Upper lobe of right lung (tissue), 1 donor: ENCODE measurements around the gene SLC23A3. TPM values are rescaled to one million over a fixed set of nuclear protein-coding genes. Genes with fewer than 3 reads are reported as not detected.

Source experiments
- ATAC-seq: fragments of 200-7000 bp; cut with Tn5 transposase; one replicate; pipeline ENCODE4 v1.9.1; 2020; ENCODE audit warnings: mild to moderate bottlenecking, moderate library complexity
- DNase-seq: peaks from one replicate; pipeline ENCODE4 v3.0.0-alpha.2; 2020
- H3K27ac ChIP-seq: fragments of 200-600 bp; one replicate; pipeline ENCODE4 v1.8.0; 2022
- H3K27me3 ChIP-seq: fragments of 200-600 bp; one replicate; pipeline ENCODE4 v1.8.0; 2022; ENCODE audit warnings: mild to moderate bottlenecking
- H3K36me3 ChIP-seq: fragments of 200-600 bp; one replicate; pipeline ENCODE4 v1.8.0; 2022
- H3K4me1 ChIP-seq: fragments of 200-600 bp; one replicate; pipeline ENCODE4 v1.8.0; 2022
- H3K4me3 ChIP-seq: fragments of 200-600 bp; one replicate; pipeline ENCODE4 v1.8.0; 2022; ENCODE audit warnings: mild to moderate bottlenecking
- H3K9me3 ChIP-seq: fragments of 200-600 bp; one replicate; pipeline ENCODE4 v1.8.0; 2022
- intact Hi-C: fragments of 100-400 bp; cut with DNase I; formaldehyde crosslinking; loops from one replicate; pipeline ENCODE4 v1.11.0; 2022
- total RNA-seq: library from RNA; stranded (reverse); fragmentation: NEBNext Ultra II Directional; extraction: Animal tissue kit (Norgen Biotek cat#: 25700); gene quantifications from one replicate; pipeline ENCODE4 v1.2.1, GENCODE V29; 2021
- TF ChIP-seq, protein P1 (sequence below): fragments of 200-600 bp; IDR thresholded peaks from one replicate; pipeline ENCODE4 v1.8.0; 2022; ENCODE audit warnings: antibody characterized with exemption
- donor health status: DM: no; HTN: yes; CAD: no; lungs with severe emphysema.

SLC23A3 gene
- total RNA-seq, 1 donor from 2014 or later: 3.1 TPM

DNA sequence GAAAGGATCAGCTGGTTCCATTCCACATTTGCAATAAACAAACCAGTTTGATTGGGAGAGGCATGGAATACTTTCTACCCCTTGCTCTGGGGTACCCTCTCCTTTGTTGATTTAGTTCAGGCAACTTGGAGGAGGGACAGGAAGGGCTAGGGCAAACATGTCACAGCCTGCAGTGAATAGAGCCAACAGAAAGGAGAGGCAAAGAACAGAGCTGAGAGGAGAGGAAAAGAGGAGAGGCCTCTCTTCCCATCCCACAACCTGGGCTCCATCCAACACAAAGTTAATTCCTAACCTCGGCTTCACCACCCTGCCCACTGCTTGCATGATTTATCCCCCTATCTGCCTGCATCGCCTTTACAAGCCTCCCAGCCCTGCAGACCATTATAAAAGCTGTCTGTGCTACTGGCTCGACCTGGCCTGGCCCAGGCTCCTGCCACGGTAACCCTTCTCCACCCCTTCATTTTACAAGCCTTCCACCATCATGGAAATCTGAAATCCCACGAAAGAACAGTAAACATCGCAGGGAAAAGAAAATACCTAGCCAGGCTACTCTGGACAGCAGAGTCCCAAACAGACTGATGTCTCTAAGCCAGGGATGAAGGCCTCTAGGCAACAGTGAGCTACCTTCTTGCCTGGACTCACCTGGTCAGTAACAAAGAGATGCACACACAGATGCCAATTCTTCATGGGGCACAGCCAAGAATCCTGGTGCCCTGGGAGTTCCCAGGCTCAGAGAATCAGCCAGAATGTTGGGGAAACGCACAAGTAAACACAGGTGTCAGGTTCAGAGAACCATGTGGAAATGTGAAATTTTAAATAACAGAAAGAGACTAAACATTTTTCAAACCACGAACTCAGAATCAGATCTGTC, 52.8 kb downstream of the SLC23A3 start:
- TF ChIP-seq, protein P1, sequence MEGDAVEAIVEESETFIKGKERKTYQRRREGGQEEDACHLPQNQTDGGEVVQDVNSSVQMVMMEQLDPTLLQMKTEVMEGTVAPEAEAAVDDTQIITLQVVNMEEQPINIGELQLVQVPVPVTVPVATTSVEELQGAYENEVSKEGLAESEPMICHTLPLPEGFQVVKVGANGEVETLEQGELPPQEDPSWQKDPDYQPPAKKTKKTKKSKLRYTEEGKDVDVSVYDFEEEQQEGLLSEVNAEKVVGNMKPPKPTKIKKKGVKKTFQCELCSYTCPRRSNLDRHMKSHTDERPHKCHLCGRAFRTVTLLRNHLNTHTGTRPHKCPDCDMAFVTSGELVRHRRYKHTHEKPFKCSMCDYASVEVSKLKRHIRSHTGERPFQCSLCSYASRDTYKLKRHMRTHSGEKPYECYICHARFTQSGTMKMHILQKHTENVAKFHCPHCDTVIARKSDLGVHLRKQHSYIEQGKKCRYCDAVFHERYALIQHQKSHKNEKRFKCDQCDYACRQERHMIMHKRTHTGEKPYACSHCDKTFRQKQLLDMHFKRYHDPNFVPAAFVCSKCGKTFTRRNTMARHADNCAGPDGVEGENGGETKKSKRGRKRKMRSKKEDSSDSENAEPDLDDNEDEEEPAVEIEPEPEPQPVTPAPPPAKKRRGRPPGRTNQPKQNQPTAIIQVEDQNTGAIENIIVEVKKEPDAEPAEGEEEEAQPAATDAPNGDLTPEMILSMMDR: no peak
- no peak for DNase-seq
- Histone ChIP-seq H3K4me3 (no peak overlapping the region), H3K4me1 (peaks cover 16% of the 10 kb centered on the region), H3K27me3 (no peaks in the 10 kb centered on the region), H3K9me3 (no peaks in the 10 kb centered on the region), H3K27ac (no peak overlapping the region), H3K36me3 (no peaks in the 10 kb centered on the region)
- ATAC-seq: peak; percentile 33
- intact Hi-C loops: no loop called here

DNA sequence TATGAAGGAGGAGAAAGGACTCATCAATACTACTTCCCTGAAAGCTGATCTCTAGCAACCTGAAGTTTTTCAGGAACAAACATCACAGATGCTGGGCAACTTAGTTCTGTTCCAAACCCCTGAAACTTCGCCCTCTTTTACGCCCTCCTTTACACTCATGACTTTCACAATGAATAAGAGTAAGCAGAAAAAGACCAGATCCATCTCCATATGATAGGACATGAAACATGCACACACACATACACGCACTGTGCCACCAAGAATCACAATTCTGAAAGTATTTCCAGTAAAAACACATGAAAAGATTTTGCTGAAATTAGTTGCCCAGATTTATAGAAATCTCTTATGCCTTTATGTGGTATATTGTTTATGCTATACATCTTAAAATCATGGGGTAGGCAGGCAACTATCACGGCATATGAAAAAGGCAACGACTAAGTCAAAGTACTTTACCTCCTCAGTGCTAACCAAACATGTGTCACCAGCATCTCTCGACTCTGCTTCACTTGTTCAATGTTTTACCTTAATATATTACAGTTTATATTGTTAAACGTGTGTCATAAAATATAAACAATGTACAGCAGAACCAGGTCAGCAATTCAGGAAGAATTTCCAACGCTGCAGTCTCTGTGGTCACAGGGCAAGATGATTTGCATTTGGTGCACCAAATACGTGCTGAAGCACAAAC, 57.0 kb downstream of the SLC23A3 start:
- intact Hi-C loops: no loop called here
- Histone ChIP-seq H3K4me1 (peaks cover 29% of the 10 kb centered on the region), H3K9me3 (no peaks in the 10 kb centered on the region), H3K27me3 (no peaks in the 10 kb centered on the region), H3K36me3 (no peaks in the 10 kb centered on the region), H3K27ac (no peak overlapping the region), H3K4me3 (no peak overlapping the region)
- TF ChIP-seq, protein P1: no peak
- DNase-seq: no peak
- no peak for ATAC-seq

DNA sequence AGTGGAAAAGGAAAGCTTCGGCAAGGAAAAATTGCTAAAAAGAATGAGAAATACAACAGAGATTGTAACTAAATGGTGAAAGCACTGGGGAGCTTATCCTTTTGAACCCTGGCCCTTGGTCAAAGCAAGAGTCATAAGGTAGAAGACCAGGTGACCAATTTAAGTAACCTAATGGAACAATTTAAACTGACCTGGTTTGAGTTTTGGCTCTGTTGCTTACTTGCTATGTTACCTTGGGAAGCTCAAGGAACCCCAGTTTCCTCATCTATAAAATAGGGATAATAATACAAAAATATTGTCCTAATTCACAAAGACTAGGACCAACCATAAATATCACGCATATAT, 57.8 kb downstream of the SLC23A3 start:
- H3K9me3 ChIP-seq: no peaks in the 10 kb centered on the region
- peaks cover 28% of the 10 kb centered on the region for H3K4me1 ChIP-seq
- no peak for DNase-seq
- ATAC-seq: no peak
- TF ChIP-seq, protein P1: no peak
- no peak overlapping the region for H3K4me3 ChIP-seq
- no peaks in the 10 kb centered on the region for H3K27me3 ChIP-seq
- no peak overlapping the region for H3K27ac ChIP-seq
- no peaks in the 10 kb centered on the region for H3K36me3 ChIP-seq
- intact Hi-C loops: no loop called here

Other genes with a start within 250 kb of the SLC23A3 start
- gene CDK5R2, start 210.4 kb downstream of the SLC23A3 start, total RNA-seq: not detected
- not detected for gene FEV, start 184.8 kb downstream of the SLC23A3 start, total RNA-seq
- not detected for gene CRYBA2, start 176.6 kb downstream of the SLC23A3 start, total RNA-seq
- gene CFAP65, start 128.5 kb downstream of the SLC23A3 start, total RNA-seq: not detected
- 0.69 TPM for gene IHH, start 109.1 kb downstream of the SLC23A3 start, total RNA-seq
- gene NHEJ1, start 9.2 kb downstream of the SLC23A3 start, total RNA-seq: 14.3 TPM
- gene CNPPD1, start 6.9 kb upstream of the SLC23A3 start, total RNA-seq: 64.0 TPM
- 79.8 TPM for gene RETREG2, start 8.2 kb upstream of the SLC23A3 start, total RNA-seq
- gene ZFAND2B, start 36.8 kb upstream of the SLC23A3 start, total RNA-seq: 41.2 TPM
- 18.2 TPM for gene ABCB6, start 48.9 kb upstream of the SLC23A3 start, total RNA-seq
- gene ATG9A, start 59.6 kb upstream of the SLC23A3 start, total RNA-seq: 48.2 TPM
- 37.6 TPM for gene ANKZF1, start 59.8 kb upstream of the SLC23A3 start, total RNA-seq
- gene GLB1L, start 75.4 kb upstream of the SLC23A3 start, total RNA-seq: 10.0 TPM
- 21.4 TPM for gene STK16, start 75.5 kb upstream of the SLC23A3 start, total RNA-seq
- not detected for gene TUBA4B, start 83.2 kb upstream of the SLC23A3 start, total RNA-seq
- 45.4 TPM for gene TUBA4A, start 83.9 kb upstream of the SLC23A3 start, total RNA-seq
- 79.4 TPM for gene DNAJB2, start 109.3 kb upstream of the SLC23A3 start, total RNA-seq
- gene PTPRN, start 139.4 kb upstream of the SLC23A3 start, total RNA-seq: not detected
- gene RESP18, start 162.7 kb upstream of the SLC23A3 start, total RNA-seq: not detected
- gene DNPEP, start 217.9 kb upstream of the SLC23A3 start, total RNA-seq: 69.9 TPM
- gene DES, start 248.3 kb upstream of the SLC23A3 start, total RNA-seq: 59.4 TPM